HepG2 (cell line): ENCODE measurements around the gene RRP8.

Experiments
- CTCF ChIP-seq: sonication (generic); formaldehyde crosslinking; IDR thresholded peaks from 2 replicates; pipeline ENCODE4 v1.5.0; 2020; ENCODE audit warnings: mild to moderate bottlenecking, missing genetic modification reagents, moderate library complexity
- FOXM1 ChIP-seq: sonication (generic); formaldehyde crosslinking; IDR thresholded peaks from 2 replicates; pipeline ENCODE4 v1.5.0; 2020; ENCODE audit warnings: missing genetic modification reagents
- POLR2AphosphoS5 ChIP-seq: IDR thresholded peaks from 2 replicates; pipeline ENCODE4 v1.6.1; 2012; ENCODE audit warnings: low read depth, low read length
- SMC3 ChIP-seq: IDR thresholded peaks from 2 replicates; pipeline ENCODE4 v1.6.1; 2011; ENCODE audit warnings: low read length, improper control_type of control experiment
- ZNF274 ChIP-seq: sonication (generic); formaldehyde crosslinking; IDR thresholded peaks from 2 replicates; pipeline ENCODE4 v1.5.1; 2020; ENCODE audit warnings: mild to moderate bottlenecking, missing genetic modification reagents
- TF ChIP-seq, protein P1 (sequence below): IDR thresholded peaks from 2 replicates; pipeline ENCODE4 v1.6.1; 2018; ENCODE audit warnings: missing genetic modification reagents, mild to moderate bottlenecking, missing compliant biosample characterization

DNA sequence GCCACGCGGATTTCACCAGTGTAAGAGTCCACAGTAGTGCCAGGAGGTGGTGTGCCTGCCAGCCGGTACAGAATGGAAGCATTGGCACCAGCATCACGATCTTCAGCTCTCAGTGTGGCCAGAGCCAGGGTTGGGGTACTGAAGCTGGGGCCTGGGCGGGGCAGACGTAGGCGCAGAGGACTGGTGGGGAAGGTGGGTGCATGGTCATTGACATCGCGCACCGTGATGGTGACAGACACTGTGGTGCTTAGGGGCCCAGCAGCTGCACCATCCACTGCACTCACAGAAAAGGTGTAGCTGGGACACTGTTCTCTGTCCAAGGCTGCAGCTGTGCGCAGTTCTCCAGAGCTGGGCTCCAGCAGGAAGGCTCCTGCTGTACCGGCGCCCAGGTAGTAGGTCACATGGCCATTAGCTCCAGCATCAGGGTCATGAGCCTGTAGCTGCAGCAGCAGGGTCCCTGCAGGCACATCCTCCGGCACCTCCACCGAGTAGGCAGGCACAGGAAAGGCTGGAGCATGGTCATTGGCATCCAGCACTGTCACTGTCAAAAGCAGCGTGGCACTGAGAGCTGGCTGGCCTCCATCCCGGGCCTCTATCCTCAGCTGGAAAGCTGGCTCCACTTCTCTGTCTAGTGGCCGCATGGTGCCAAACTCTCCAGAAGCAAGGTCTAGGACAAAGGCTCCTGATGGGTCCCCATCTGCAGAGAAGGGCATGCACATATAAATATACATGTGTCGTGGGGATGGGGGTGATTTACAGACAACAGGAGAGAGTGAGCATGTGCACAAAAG is 23.8 kb upstream of the RRP8 start:
- TF ChIP-seq SMC3 = no peak
- TF ChIP-seq, protein P1, sequence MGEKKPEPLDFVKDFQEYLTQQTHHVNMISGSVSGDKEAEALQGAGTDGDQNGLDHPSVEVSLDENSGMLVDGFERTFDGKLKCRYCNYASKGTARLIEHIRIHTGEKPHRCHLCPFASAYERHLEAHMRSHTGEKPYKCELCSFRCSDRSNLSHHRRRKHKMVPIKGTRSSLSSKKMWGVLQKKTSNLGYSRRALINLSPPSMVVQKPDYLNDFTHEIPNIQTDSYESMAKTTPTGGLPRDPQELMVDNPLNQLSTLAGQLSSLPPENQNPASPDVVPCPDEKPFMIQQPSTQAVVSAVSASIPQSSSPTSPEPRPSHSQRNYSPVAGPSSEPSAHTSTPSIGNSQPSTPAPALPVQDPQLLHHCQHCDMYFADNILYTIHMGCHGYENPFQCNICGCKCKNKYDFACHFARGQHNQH (CRISPR knock-in tag) = no peak
- no peak for TF ChIP-seq POLR2AphosphoS5
- TF ChIP-seq CTCF (CRISPR knock-in tag) = no peak
- TF ChIP-seq FOXM1 (CRISPR knock-in tag) = no peak
- no peak for TF ChIP-seq ZNF274 (CRISPR knock-in tag)
